Measurements from ENCODE around the gene KCNT2. TPM values are rescaled to one million over a fixed set of nuclear protein-coding genes. Genes with fewer than 3 reads are reported as not detected.

KCNT2 gene
- total RNA-seq, 1 donor: 0.21 TPM

DNA sequence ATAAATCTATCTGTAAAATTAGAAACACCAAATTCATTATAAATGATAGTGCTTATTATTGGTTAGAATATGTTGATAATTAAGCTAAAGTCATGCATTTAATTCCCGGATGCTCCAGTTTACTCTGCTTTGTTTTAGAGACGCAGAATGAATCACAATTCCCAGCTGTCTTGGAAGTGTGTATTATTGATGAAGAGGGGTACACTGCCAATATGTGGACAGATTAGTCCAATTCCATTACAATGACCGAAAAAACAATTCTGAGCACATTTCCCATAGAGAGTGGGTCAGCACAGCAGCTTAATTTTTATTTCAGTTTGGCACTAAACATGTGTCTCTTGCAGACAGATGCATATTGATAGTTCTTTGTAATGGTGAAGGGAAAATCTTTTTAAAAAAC, 146.7 kb downstream of the KCNT2 start:
- Histone ChIP-seq H3K4me3 (ENCODE audit: low read length) (no peak overlapping the region), H3K4me1 (ENCODE audit: insufficient read depth, low read length) (no peaks in the 10 kb centered on the region), H3K27me3 (ENCODE audit: insufficient read depth, low read length) (no peaks in the 10 kb centered on the region), H3K9me3 (ENCODE audit: low read depth, low read length) (no peaks in the 10 kb centered on the region)

DNA sequence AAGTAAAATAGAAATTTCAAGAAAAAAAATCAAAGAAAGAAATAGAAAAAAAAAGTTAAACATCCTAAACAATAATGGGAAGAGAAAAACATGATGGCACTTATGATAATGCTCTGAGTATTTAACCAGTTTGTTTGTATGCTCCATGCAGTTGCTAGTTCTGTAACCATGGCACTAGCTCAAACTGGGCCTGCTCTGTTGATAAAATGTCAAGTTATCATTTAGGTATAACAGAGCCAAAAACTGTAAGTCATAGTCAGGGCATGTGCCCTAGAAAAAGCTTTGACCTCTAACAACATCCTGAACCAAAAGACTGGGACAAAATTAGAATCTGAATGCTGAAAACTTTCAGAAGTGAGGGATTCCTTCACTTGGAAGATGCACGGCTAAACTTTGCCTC, 148.9 kb downstream of the KCNT2 start:
- H3K4me3 ChIP-seq (ENCODE audit: low read length): no peak overlapping the region
- no peaks in the 10 kb centered on the region for H3K9me3 ChIP-seq (ENCODE audit: low read depth, low read length)
- no peaks in the 10 kb centered on the region for H3K27me3 ChIP-seq (ENCODE audit: insufficient read depth, low read length)
- no peaks in the 10 kb centered on the region for H3K4me1 ChIP-seq (ENCODE audit: insufficient read depth, low read length)

- Histone ChIP-seq H3K4me1 (ENCODE audit: insufficient read depth, low read length) (no peaks in the 10 kb centered on the region), H3K27me3 (ENCODE audit: insufficient read depth, low read length) (no peaks in the 10 kb centered on the region), H3K4me3 (ENCODE audit: low read length) (no peak overlapping the region), H3K9me3 (ENCODE audit: low read depth, low read length) (no peaks in the 10 kb centered on the region)
Measured at GRCh38 chr1:196454792-196455191, 153.4 kb downstream of the KCNT2 start.

- no peaks in the 10 kb centered on the region for H3K9me3 ChIP-seq (ENCODE audit: low read depth, low read length)
- no peaks in the 10 kb centered on the region for H3K27me3 ChIP-seq (ENCODE audit: insufficient read depth, low read length)
- no peaks in the 10 kb centered on the region for H3K4me1 ChIP-seq (ENCODE audit: insufficient read depth, low read length)
- no peak overlapping the region for H3K4me3 ChIP-seq (ENCODE audit: low read length)
Measured at GRCh38 chr1:196451103-196451502, 157.1 kb downstream of the KCNT2 start.

DNA sequence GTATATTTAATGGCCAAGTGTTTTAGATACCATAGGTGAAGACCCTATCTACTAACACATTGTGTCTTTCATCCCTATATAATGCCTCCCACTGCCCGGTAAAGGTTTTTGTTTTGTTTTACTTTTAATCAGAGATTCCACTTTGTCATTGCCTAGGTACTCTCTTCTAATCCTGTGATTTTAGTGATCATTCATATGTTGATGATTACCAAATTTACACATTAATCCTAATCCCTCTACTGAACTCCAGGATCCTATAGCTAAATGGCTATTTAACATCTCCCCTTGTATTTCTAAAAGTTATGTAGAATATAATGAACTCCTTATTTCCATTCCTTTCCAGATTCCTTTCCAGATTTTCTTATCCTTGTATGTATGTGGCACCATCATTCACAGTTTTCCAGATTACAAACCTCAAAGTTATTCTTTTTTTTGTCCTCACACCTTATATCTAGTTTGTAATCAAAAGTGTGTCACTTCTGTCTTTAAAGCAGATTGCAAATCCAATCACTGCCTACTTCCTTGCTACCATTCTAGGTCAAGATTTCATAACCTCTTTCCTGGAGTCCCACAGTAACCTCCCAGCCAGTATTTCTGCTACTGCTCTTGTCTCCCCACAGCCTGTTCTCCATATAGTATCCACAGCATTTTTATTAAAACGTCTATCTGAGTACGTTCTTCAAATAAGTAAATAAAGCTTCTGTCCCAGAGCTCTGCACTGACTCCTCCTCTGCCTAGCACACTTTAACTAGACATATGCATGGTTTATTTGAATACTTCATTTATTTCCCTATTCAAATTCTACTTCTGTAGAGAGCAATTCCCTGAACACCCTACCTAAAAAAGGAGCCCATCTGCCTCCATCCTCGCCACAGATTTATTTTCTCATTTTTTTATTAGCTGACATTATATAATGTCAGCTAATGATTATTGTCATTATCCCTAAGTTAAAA, 157.8 kb downstream of the KCNT2 start:
- Histone ChIP-seq H3K4me3 (ENCODE audit: low read length) (no peak overlapping the region), H3K9me3 (ENCODE audit: low read depth, low read length) (no peaks in the 10 kb centered on the region), H3K4me1 (ENCODE audit: insufficient read depth, low read length) (no peaks in the 10 kb centered on the region), H3K27me3 (ENCODE audit: insufficient read depth, low read length) (no peaks in the 10 kb centered on the region)

DNA sequence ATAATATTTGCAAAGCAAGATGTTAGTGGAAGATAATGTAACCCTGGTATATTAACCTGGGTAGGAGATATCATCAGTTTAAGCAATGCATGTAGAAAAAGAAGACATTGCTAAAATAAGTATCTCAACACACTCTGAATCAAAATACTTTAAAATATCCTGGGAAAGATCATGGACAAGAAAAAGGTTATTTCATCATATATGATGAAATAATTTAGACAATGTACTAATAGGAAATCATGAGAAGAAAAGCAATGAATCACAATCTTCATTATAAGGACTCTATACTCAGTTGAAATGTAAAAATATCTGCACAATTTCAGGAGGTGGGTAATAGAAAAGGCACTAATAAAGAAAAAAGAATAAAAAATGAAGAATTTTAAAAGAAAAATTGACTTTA, 158.8 kb downstream of the KCNT2 start:
- no peak overlapping the region for H3K4me3 ChIP-seq (ENCODE audit: low read length)
- no peaks in the 10 kb centered on the region for H3K27me3 ChIP-seq (ENCODE audit: insufficient read depth, low read length)
- no peaks in the 10 kb centered on the region for H3K9me3 ChIP-seq (ENCODE audit: low read depth, low read length)
- H3K4me1 ChIP-seq (ENCODE audit: insufficient read depth, low read length): no peaks in the 10 kb centered on the region

DNA sequence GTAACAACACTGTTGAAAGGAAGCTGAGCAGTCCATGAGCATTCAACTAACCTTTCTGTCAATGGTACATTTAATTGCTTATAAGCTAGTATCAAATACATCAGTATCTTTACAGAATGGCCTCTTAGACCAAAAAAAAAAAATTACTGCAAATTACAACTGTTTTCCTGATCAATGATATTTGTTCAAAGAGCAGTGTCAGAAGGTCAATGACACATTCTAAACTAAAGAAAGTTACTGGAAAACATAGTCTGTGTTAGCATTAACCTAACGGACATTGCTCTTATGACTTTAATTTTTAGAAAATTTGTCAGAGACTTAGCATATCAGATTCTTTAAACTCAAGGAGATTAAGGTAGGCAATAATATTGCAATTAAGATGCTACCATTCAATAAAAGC, 162.5 kb downstream of the KCNT2 start:
- H3K9me3 ChIP-seq (ENCODE audit: low read depth, low read length): no peaks in the 10 kb centered on the region
- H3K4me3 ChIP-seq (ENCODE audit: low read length): no peak overlapping the region
- H3K4me1 ChIP-seq (ENCODE audit: insufficient read depth, low read length): no peaks in the 10 kb centered on the region
- H3K27me3 ChIP-seq (ENCODE audit: insufficient read depth, low read length): no peaks in the 10 kb centered on the region

- no peaks in the 10 kb centered on the region for H3K4me1 ChIP-seq (ENCODE audit: insufficient read depth, low read length)
- no peaks in the 10 kb centered on the region for H3K27me3 ChIP-seq (ENCODE audit: insufficient read depth, low read length)
- no peaks in the 10 kb centered on the region for H3K9me3 ChIP-seq (ENCODE audit: low read depth, low read length)
- H3K4me3 ChIP-seq (ENCODE audit: low read length): no peak overlapping the region
Measured at GRCh38 chr1:196444634-196445033, 163.6 kb downstream of the KCNT2 start.

DNA sequence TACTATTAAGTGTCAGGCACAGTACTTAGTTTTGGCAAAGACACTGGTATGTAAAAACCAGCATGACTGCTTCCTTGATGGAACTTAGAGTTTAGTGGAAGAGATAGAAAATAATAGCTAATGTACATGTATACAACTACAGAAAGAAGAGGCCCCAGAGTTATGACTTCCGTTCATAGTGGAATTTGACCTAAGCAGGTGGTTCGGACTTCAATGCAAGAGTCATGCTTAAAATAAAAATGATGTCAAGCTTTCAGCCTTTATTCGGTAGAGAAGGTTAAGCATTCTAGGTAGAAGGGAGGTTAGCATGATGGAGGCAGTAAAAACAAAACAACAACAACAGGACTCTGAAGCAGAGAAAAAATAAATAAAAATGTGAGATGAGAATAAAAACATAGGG, 165.9 kb downstream of the KCNT2 start:
- H3K4me3 ChIP-seq (ENCODE audit: low read length): no peak overlapping the region

GRCh38 chr1:196440711-196441110, 167.5 kb downstream of the KCNT2 start:
- Histone ChIP-seq H3K4me3 (ENCODE audit: low read length) (no peak overlapping the region), H3K4me1 (ENCODE audit: insufficient read depth, low read length) (no peaks in the 10 kb centered on the region), H3K27me3 (ENCODE audit: insufficient read depth, low read length) (no peaks in the 10 kb centered on the region), H3K9me3 (ENCODE audit: low read depth, low read length) (no peaks in the 10 kb centered on the region)

More for the DNA sequence above, 165.9 kb downstream of the KCNT2 start:
- no peaks in the 10 kb centered on the region for H3K4me1 ChIP-seq (ENCODE audit: insufficient read depth, low read length)
- no peaks in the 10 kb centered on the region for H3K9me3 ChIP-seq (ENCODE audit: low read depth, low read length)
- H3K27me3 ChIP-seq (ENCODE audit: insufficient read depth, low read length): no peaks in the 10 kb centered on the region

GRCh38 chr1:196438329-196438728, 169.9 kb downstream of the KCNT2 start:
- Histone ChIP-seq H3K4me1 (ENCODE audit: insufficient read depth, low read length) (no peaks in the 10 kb centered on the region), H3K27me3 (ENCODE audit: insufficient read depth, low read length) (no peaks in the 10 kb centered on the region), H3K9me3 (ENCODE audit: low read depth, low read length) (no peaks in the 10 kb centered on the region), H3K4me3 (ENCODE audit: low read length) (no peak overlapping the region)

GRCh38 chr1:196437671-196438070, 170.6 kb downstream of the KCNT2 start:
- Histone ChIP-seq H3K4me1 (ENCODE audit: insufficient read depth, low read length) (no peaks in the 10 kb centered on the region), H3K27me3 (ENCODE audit: insufficient read depth, low read length) (no peaks in the 10 kb centered on the region), H3K4me3 (ENCODE audit: low read length) (no peak overlapping the region), H3K9me3 (ENCODE audit: low read depth, low read length) (no peaks in the 10 kb centered on the region)

GRCh38 chr1:196433000-196433399, 175.2 kb downstream of the KCNT2 start:
- Histone ChIP-seq H3K4me1 (ENCODE audit: insufficient read depth, low read length) (no peaks in the 10 kb centered on the region), H3K9me3 (ENCODE audit: low read depth, low read length) (no peaks in the 10 kb centered on the region), H3K27me3 (ENCODE audit: insufficient read depth, low read length) (no peaks in the 10 kb centered on the region), H3K4me3 (ENCODE audit: low read length) (no peak overlapping the region)

GRCh38 chr1:196427976-196428734, 180.1 kb downstream of the KCNT2 start:
- Histone ChIP-seq H3K4me1 (ENCODE audit: insufficient read depth, low read length) (no peaks in the 10 kb centered on the region), H3K4me3 (ENCODE audit: low read length) (no peak overlapping the region), H3K9me3 (ENCODE audit: low read depth, low read length) (no peaks in the 10 kb centered on the region), H3K27me3 (ENCODE audit: insufficient read depth, low read length) (no peaks in the 10 kb centered on the region)

DNA sequence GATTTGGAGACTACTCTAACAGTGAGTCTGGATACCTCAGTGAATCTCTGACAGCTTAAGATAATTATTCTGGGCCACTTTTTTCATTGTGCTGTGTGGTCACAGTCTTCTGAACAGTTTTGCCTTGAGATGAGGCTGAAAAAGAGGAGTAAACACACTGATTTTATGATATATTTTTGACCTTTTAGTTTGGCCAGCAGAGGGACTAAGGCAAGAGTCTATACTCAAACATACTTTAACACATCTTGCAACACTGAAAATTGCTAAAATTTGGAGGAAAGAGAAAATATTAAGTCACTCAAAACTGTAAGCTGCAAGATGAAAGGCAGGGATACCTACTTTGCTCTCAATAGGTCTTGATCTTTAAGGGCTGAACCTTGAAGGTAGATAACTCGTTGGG, 182.7 kb downstream of the KCNT2 start:
- H3K9me3 ChIP-seq (ENCODE audit: low read depth, low read length): no peaks in the 10 kb centered on the region
- no peaks in the 10 kb centered on the region for H3K27me3 ChIP-seq (ENCODE audit: insufficient read depth, low read length)
- no peaks in the 10 kb centered on the region for H3K4me1 ChIP-seq (ENCODE audit: insufficient read depth, low read length)
- H3K4me3 ChIP-seq (ENCODE audit: low read length): no peak overlapping the region
